Epithelial cell of proximal tubule (primary cell): ENCODE data around the gene C16orf89. TPM values are rescaled to one million over a fixed set of nuclear protein-coding genes. Genes with fewer than 3 reads are reported as not detected.

ENCODE experiments used
- DNase-seq: peaks from one replicate; pipeline ENCODE4 v3.0.0-alpha.2; 2011; ENCODE audit warnings: low read depth
- H3K4me3 ChIP-seq: 2 replicates; pipeline ENCODE4 v1.5.1; 2011; ENCODE audit warnings: low read depth, mild to moderate bottlenecking, low read length
- CTCF ChIP-seq: conservative IDR thresholded peaks from 2 replicates; pipeline ENCODE4 v1.5.1; 2012; ENCODE audit warnings: low read depth, mild to moderate bottlenecking, low read length
- total RNA-seq: library from RNA; depleted of rRNA; stranded (reverse); fragments of >200 nt; gene quantifications from 2 replicates; pipeline ENCODE4 v1.2.3, GENCODE V29; 2015

The C16orf89 gene
- total RNA-seq, 1 donor from 2014 or later = not detected

- no peak for DNase-seq
- no peak for TF ChIP-seq CTCF
- no peak overlapping the region for H3K4me3 ChIP-seq
Observed at GRCh38 chr16:5069854-5070253, 4.1 kb upstream of the C16orf89 start.

GRCh38 chr16:5069048-5069447 is 3.3 kb upstream of the C16orf89 start:
- TF ChIP-seq CTCF = no peak
- H3K4me3 ChIP-seq = no peak overlapping the region
- no peak for DNase-seq

- no peak for DNase-seq
- H3K4me3 ChIP-seq = no peak overlapping the region
- no peak for TF ChIP-seq CTCF
Observed at GRCh38 chr16:5066511-5066910, 755 bp upstream of the C16orf89 start.

GRCh38 chr16:5065326-5065725 is 430 bp downstream of the C16orf89 start:
- no peak for TF ChIP-seq CTCF
- DNase-seq = no peak
- no peak overlapping the region for H3K4me3 ChIP-seq

GRCh38 chr16:5064915-5065314 is 841 bp downstream of the C16orf89 start:
- no peak for TF ChIP-seq CTCF
- DNase-seq = no peak
- H3K4me3 ChIP-seq = no peak overlapping the region

- no peak overlapping the region for H3K4me3 ChIP-seq
- DNase-seq = no peak
- TF ChIP-seq CTCF = no peak
Observed at GRCh38 chr16:5062790-5063765, 2.7 kb downstream of the C16orf89 start.

GRCh38 chr16:5062051-5062450 is 3.7 kb downstream of the C16orf89 start:
- no peak overlapping the region for H3K4me3 ChIP-seq
- DNase-seq = no peak
- no peak for TF ChIP-seq CTCF
